GM10266 (cell line): ENCODE results near the gene ZEB2.

Experiments
- DNase-seq: peaks from one replicate; pipeline ENCODE4 v3.0.0; 2012; ENCODE audit errors: extremely low spot score
- CTCF ChIP-seq: IDR thresholded peaks from 2 replicates; pipeline ENCODE4 v1.5.1; 2012; ENCODE audit warnings: mild to moderate bottlenecking, low read depth; ENCODE audit not compliant: control insufficient read depth, insufficient read depth; ENCODE audit errors: missing control alignments

ZEB2 gene

GRCh38 chr2:144495227-144496091, 24.5 kb downstream of the ZEB2 start:
- TF ChIP-seq CTCF = no peak
- no peak for DNase-seq

- DNase-seq = no peak
Observed at GRCh38 chr2:144493027-144493809, 26.7 kb downstream of the ZEB2 start.

GRCh38 chr2:144490857-144491256, 29.1 kb downstream of the ZEB2 start:
- TF ChIP-seq CTCF = no peak
- DNase-seq = no peak

More at GRCh38 chr2:144493027-144493809, 26.7 kb downstream of the ZEB2 start:
- TF ChIP-seq CTCF = no peak

DNA sequence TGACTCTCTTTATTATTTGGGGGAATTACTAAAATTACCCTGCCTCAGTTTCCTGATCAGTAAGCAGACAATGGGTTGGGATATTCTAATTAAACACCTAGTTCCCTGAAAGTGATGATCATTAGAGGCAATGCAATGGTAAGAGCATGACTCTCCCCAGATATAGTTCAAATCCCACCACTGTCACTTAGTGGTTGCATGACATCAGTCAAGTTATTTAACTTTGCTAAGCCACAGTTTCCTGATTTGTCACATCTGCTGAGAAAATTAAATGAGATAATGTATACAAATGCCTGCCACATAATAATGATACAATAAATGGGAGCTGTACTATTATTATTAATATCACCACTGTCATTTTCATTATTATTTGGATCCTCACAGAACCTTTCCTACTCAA, 29.9 kb downstream of the ZEB2 start:
- DNase-seq = no peak
- no peak for TF ChIP-seq CTCF

DNA sequence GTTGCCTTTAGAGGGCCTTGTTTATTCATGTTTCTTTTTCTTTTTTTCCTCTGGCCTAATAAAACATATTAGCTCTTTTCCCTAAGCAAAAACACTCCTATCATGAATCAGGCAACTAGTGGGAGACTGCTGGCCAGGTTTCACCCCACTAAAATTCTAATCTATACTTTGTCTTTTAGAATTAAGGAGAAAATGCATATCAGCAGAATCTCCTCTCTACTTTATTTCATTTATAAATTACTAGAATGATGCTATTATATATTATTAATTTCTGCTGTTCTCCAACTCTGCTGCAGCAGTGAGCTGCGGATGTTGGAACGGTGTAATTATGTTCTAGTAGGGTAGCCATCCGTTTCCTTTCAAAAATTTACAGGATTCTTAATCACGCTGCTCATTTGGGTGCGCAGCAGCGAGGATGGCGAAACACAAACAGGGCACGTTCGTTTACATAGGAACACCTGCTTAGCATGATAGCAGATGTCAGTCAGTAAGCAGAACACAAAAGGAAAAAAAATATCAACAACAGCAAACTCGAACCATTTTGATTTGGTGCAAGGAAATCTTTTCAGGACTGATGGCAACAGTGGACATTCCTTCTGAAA, 30.5 kb downstream of the ZEB2 start:
- DNase-seq = no peak
- no peak for TF ChIP-seq CTCF

DNA sequence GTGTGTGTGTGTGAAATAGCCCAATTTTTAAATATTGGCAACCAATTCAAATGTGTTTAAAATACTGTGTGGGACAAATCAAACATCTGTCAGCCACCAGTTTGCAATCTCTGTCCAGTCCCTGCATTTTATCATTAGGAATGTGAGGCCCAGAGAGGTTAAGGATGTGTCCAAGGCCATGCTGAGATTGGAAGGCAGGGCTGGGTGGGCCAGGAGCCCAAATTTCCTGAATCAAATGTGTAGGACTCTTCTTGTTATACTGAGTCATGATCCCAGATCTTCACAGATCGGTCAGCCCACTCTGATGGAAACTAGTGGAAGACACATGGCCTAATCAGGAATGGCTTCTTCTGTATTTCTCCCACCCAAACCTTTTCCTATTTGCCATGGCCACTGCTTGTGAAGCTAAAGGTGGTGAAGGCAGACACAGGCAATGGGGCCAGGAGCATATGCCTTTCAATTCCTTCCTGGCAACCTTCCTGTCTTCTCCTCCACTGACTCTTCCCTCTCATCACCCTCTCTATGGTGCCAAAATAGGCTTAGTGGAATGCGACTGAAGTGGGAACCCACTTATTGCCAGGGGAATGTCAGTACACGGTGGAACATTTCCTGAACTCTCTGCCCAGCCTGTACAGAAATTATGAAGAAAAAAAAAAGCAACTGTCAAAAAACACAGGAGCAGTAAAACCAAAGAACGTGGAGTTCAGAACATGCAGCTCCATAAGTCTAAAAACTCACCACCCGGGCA, 35.5 kb downstream of the ZEB2 start:
- TF ChIP-seq CTCF = no peak
- DNase-seq = no peak
